Measurements from ENCODE around the gene MACROD2.

GRCh38 chr20:15476186-15476585 lies 1480.9 kb downstream of the MACROD2 start:
- no peak for TF ChIP-seq CTCF (conservative IDR thresholded peaks at IDR 0.05; ENCODE audit: low read depth, low read length)
- TF ChIP-seq BHLHE40 (IDR thresholded peaks at IDR 0.05; ENCODE audit: low read depth, low read length): no peak
- TF ChIP-seq POLR2A (IDR thresholded peaks at IDR 0.05; ENCODE audit: low read depth, low read length): no peak
- no peak for TF ChIP-seq RFX5 (IDR thresholded peaks at IDR 0.05; ENCODE audit: low read depth, low read length)
- TF ChIP-seq MXI1 (IDR thresholded peaks at IDR 0.05; ENCODE audit: borderline replicate concordance, low read depth, low read length): no peak
- TF ChIP-seq RAD21 (IDR thresholded peaks at IDR 0.05; ENCODE audit: low read length): no peak
- no peak for TF ChIP-seq FOS (IDR thresholded peaks at IDR 0.05; ENCODE audit: low read depth, low read length)

All from IMR-90 (cell line).